Esophagus muscularis mucosa (tissue), 4 donors: ENCODE data around the gene CAPS. TPM values are rescaled to one million over a fixed set of nuclear protein-coding genes. Genes with fewer than 3 reads are reported as not detected.
A peak's percentile ranks its signal among the peaks of the same experiment; 100 is the strongest.

ENCODE experiments used
- DNase-seq: peaks from one replicate; pipeline ENCODE4 v3.0.0-alpha.2; 2017; ENCODE audit errors: extremely low spot score
- H3K27ac ChIP-seq, 4 donors: fragments of 200-600 bp; sonication (generic); replicated peaks in 1 of 4; 1 replicate in 3 of 4; 2 replicates in 1 of 4; pipeline ENCODE4 v1.5.1; 2016 to 2019; ENCODE audit warnings: mild to moderate bottlenecking in 1 of 4
- H3K27me3 ChIP-seq, 4 donors: fragments of 200-600 bp; sonication (generic); one replicate each; pipeline versions ENCODE4 v1.5.1 to v1.6.0; 2016 to 2019
- H3K36me3 ChIP-seq, 4 donors: fragments of 200-600 bp; sonication (generic); one replicate each; pipeline ENCODE4 v1.5.1; 2016 to 2019
- H3K4me1 ChIP-seq, 4 donors: fragments of 200-600 bp; sonication (generic); one replicate each; pipeline ENCODE4 v1.5.1; 2016 to 2019
- H3K4me3 ChIP-seq, 4 donors: fragments of 200-600 bp; sonication (generic); 1 replicate in 2 of 4; 2 replicates in 2 of 4; pipeline ENCODE4 v1.5.1; 2016 to 2019; ENCODE audit warnings: mild to moderate bottlenecking in 4 of 4, moderate library complexity in 1 of 4
- H3K9me3 ChIP-seq, 4 donors: fragments of 200-600 bp; sonication (generic); 1 replicate in 3 of 4; 2 replicates in 1 of 4; pipeline ENCODE4 v1.5.1; 2016 to 2019
- CTCF ChIP-seq, 3 experiments: fragments of 200-600 bp in 2 of 3; fragments of 450-650 bp in 1 of 3; sonication (generic) in 2 of 3; IDR thresholded peaks; one replicate each; pipeline ENCODE4 v1.5.1; 2017 to 2019; ENCODE audit warnings: antibody characterized with exemption in 3 of 3, mild to moderate bottlenecking in 2 of 3, moderate library complexity in 1 of 3
- EP300 ChIP-seq: sonication (generic); formaldehyde crosslinking; IDR thresholded peaks from one replicate; pipeline ENCODE4 v1.6.1; 2017; ENCODE audit warnings: antibody characterized with exemption
- POLR2A ChIP-seq: fragments of 450-650 bp; IDR thresholded peaks from one replicate; pipeline ENCODE4 v1.6.1; 2017; ENCODE audit warnings: antibody characterized with exemption, moderate library complexity, mild to moderate bottlenecking, low read depth
- POLR2AphosphoS5 ChIP-seq, 2 donors: sonication (generic); formaldehyde crosslinking; IDR thresholded peaks; one replicate each; pipeline ENCODE4 v1.6.1; 2017; ENCODE audit warnings: antibody characterized with exemption in 2 of 2
- WGBS: methylation state at CpG from one replicate; pipeline ENCODE4 v1.1.5; 2018; 5-methylcytosine and 5-hydroxymethylcytosine counted together
- intact Hi-C: fragments of 100-400 bp; cut with DNase I; formaldehyde crosslinking; loops from one replicate; pipeline ENCODE4 v1.15.1; 2023
- total RNA-seq, 4 donors: library from RNA; depleted of rRNA; stranded (reverse); fragments of >200 nt; gene quantifications; one replicate each; pipeline versions ENCODE4 v1.1.0 to v1.2.1, GENCODE V29; 2016

CAPS gene
- total RNA-seq, 4 donors from 2014 or later: 5.5 to 16.1 (median 15.2) TPM

GRCh38 chr19:5929179-5929578, 15.1 kb downstream of the CAPS start:
- Histone ChIP-seq H3K9me3 (peaks cover 0 to 3% (median 0%) of the 10 kb centered on the region in 4 donors), H3K27me3 (no peaks in the 10 kb centered on the region), H3K27ac (peak overlapping the region in 3 of 4 donors; percentile 44 to 82 (median 81)), H3K4me3 (no peak overlapping the region), H3K4me1 (peaks cover 36 to 71% (median 59%) of the 10 kb centered on the region in 4 donors), H3K36me3 (peaks cover 34 to 96% (median 84%) of the 10 kb centered on the region in 4 donors)
- no peak for TF ChIP-seq CTCF (IDR thresholded peaks at IDR 0.05)
- no peak for TF ChIP-seq POLR2A
- no peak for TF ChIP-seq POLR2AphosphoS5 (IDR thresholded peaks at IDR 0.05)
- TF ChIP-seq EP300: no peak
- WGBS: 76% methylated on average over 12 of the region's 13 CpGs
- DNase-seq: no peak
- intact Hi-C loops: no loop called here

GRCh38 chr19:5929625-5930024, 15.6 kb downstream of the CAPS start:
- peaks cover 38 to 73% (median 64%) of the 10 kb centered on the region in 4 donors for H3K4me1 ChIP-seq
- peaks cover 30 to 92% (median 80%) of the 10 kb centered on the region in 4 donors for H3K36me3 ChIP-seq
- H3K27ac ChIP-seq: peak overlapping the region in 2 of 4 donors; percentile 44 to 81
- DNase-seq: no peak
- WGBS: 92% methylated on average over 8 of the region's 14 CpGs
- intact Hi-C loops: no loop called here
- H3K9me3 ChIP-seq: peaks cover 0 to 3% (median 0%) of the 10 kb centered on the region in 4 donors
- no peaks in the 10 kb centered on the region for H3K27me3 ChIP-seq
- TF ChIP-seq CTCF (IDR thresholded peaks at IDR 0.05) (no peak), EP300 (no peak), POLR2A (no peak), POLR2AphosphoS5 (IDR thresholded peaks at IDR 0.05) (no peak)
- no peak overlapping the region for H3K4me3 ChIP-seq

- no peak overlapping the region for H3K27ac ChIP-seq
- WGBS: 91% methylated on average over 6 of the region's 11 CpGs
- TF ChIP-seq CTCF (IDR thresholded peaks at IDR 0.05) (no peak), EP300 (no peak), POLR2A (no peak), POLR2AphosphoS5 (IDR thresholded peaks at IDR 0.05) (no peak)
- H3K4me3 ChIP-seq: no peak overlapping the region
- intact Hi-C loops: no loop called here
- DNase-seq: no peak
- H3K27me3 ChIP-seq: no peaks in the 10 kb centered on the region
- no peaks in the 10 kb centered on the region for H3K9me3 ChIP-seq
- peaks cover 18 to 85% (median 71%) of the 10 kb centered on the region in 4 donors for H3K36me3 ChIP-seq
- H3K4me1 ChIP-seq: peaks cover 47 to 73% (median 65%) of the 10 kb centered on the region in 4 donors
Observed at GRCh38 chr19:5931251-5931650, 17.2 kb downstream of the CAPS start.

- H3K4me1 ChIP-seq: peaks cover 39 to 70% (median 62%) of the 10 kb centered on the region in 4 donors
- H3K36me3 ChIP-seq: peaks cover 18 to 86% (median 69%) of the 10 kb centered on the region in 4 donors
- intact Hi-C loops: no loop called here
- no peak for TF ChIP-seq POLR2AphosphoS5 (IDR thresholded peaks at IDR 0.05)
- TF ChIP-seq EP300: no peak
- H3K9me3 ChIP-seq: no peaks in the 10 kb centered on the region
- peak overlapping the region in 2 of 4 donors; percentile 1 to 53 for H3K27ac ChIP-seq
- no peak overlapping the region for H3K4me3 ChIP-seq
- H3K27me3 ChIP-seq: no peaks in the 10 kb centered on the region
- DNase-seq: no peak
- 94% methylated on average over 17 of the region's 18 CpGs for WGBS
Observed at GRCh38 chr19:5932146-5932545, 18.1 kb downstream of the CAPS start.

- Histone ChIP-seq H3K4me3 (no peak overlapping the region), H3K27me3 (no peaks in the 10 kb centered on the region), H3K27ac (peak overlapping the region in 3 of 4 donors; percentile 53 to 72 (median 63)), H3K9me3 (no peaks in the 10 kb centered on the region), H3K36me3 (peaks cover 18 to 86% (median 70%) of the 10 kb centered on the region in 4 donors), H3K4me1 (peaks cover 33 to 64% (median 56%) of the 10 kb centered on the region in 4 donors)
- no peak for DNase-seq
- intact Hi-C loops: no loop called here
- no peak for TF ChIP-seq EP300
- no peak for TF ChIP-seq POLR2AphosphoS5 (IDR thresholded peaks at IDR 0.05)
- TF ChIP-seq CTCF (IDR thresholded peaks at IDR 0.05): no peak
- TF ChIP-seq POLR2A: no peak
- 88% methylated on average over 19 of the region's 21 CpGs for WGBS
Observed at GRCh38 chr19:5932609-5933262, 18.7 kb downstream of the CAPS start.
